HUES48 (cell line): Measurements from ENCODE around the gene SLC37A2.
"Not testable (repeated sequence)": the region's sequence is repeated elsewhere in the genome, so short reads cannot be mapped to it uniquely, and the experiment has no call there.

Experiments used
- H3K27ac ChIP-seq: one replicate; pipeline ENCODE4 v1.7.0; 2013; ENCODE audit warnings: low read depth, low read length, inconsistent platforms
- H3K27me3 ChIP-seq: 2 replicates; pipeline ENCODE4 v1.6.1; 2013; ENCODE audit warnings: mild to moderate bottlenecking, low read length; ENCODE audit not compliant: control insufficient read depth, insufficient read depth
- H3K36me3 ChIP-seq: 2 replicates; pipeline ENCODE4 v1.6.1; 2013; ENCODE audit warnings: low read length; ENCODE audit not compliant: control insufficient read depth, insufficient read depth
- H3K4me1 ChIP-seq: 2 replicates; pipeline ENCODE4 v1.6.1; 2013; ENCODE audit warnings: mild to moderate bottlenecking, low read length; ENCODE audit not compliant: control insufficient read depth, insufficient read depth
- H3K4me3 ChIP-seq: 2 replicates; pipeline ENCODE4 v1.5.1; 2013; ENCODE audit warnings: mild to moderate bottlenecking, low read depth, low read length
- H3K9ac ChIP-seq: 2 replicates; pipeline ENCODE4 v1.6.1; 2013; ENCODE audit warnings: mild to moderate bottlenecking, low read depth, low read length, moderate library complexity
- H3K9me3 ChIP-seq: 2 replicates; pipeline ENCODE4 v1.6.1; 2013; ENCODE audit warnings: low read length; ENCODE audit not compliant: control insufficient read depth, insufficient read depth

SLC37A2 gene

DNA sequence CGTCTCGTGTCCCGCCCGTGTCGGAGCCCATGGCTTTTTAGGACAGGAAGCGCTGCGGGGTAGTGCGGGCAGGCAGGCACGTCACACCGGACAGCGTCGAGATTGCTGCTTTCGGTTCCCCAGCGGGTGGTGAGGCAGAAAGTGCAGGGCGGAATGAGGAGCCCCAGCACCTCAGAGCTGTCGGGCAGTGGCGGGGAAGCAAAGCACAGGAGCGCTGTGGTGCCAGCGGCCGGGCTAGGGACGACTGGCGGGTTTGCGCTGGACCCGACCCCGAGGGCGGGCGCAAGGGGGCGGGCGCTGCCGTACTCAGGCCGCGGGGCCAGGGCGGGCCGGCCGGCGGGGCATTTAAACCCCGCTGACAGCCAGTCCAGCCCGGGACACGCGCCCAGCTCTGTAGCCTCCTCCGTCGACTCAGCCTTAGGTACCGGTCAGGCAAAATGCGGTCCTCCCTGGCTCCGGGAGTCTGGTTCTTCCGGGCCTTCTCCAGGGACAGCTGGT lies at the start of gene SLC37A2:
TSS of gene SLC37A2 (plus strand) at position 375 of the 498 bp plus-strand sequence. CDS start at position 438, 63 bp downstream.
- Histone ChIP-seq H3K27ac (no peak within 1 kb of the TSS), H3K9ac (no peak within 1 kb of the TSS), H3K27me3 (peaks cover 58% of the 10 kb centered on the region)

DNA sequence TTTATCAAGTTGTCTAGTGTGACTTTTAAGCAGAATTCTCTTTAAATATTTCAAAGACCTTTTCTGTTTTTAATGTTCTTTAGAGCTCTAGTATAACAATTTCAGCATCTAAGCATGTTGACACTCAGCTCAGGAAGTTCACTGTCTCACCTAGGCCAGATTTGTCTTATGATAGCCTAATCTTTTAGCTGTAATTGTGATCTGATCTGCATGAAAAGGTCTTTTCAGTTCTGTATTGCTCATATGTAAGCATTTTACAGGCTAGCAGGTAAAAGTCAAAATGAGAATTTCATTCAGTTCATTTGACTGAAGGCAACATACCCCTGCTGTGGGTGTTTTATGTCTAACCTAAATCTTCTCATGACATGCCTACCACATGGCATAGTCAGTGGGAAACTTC lies 46.7 kb upstream of the SLC37A2 start:
- Histone ChIP-seq H3K4me1 (no peaks in the 10 kb centered on the region), H3K9me3 (no peaks in the 10 kb centered on the region), H3K27ac (no peak overlapping the region), H3K36me3 (no peaks in the 10 kb centered on the region), H3K4me3 (no peak overlapping the region), H3K9ac (no peak overlapping the region), H3K27me3 (no peaks in the 10 kb centered on the region)

More for the DNA sequence above, at the start of gene SLC37A2:
- H3K4me1 ChIP-seq = 0 out of 2 replicates have a peak, but pooled peaks cover 2% of the 10 kb centered on the region
- H3K4me3 ChIP-seq = peak within 1 kb of the TSS; percentile 84
- H3K9me3 ChIP-seq = no peaks in the 10 kb centered on the region
- no peaks in the 10 kb centered on the region for H3K36me3 ChIP-seq

DNA sequence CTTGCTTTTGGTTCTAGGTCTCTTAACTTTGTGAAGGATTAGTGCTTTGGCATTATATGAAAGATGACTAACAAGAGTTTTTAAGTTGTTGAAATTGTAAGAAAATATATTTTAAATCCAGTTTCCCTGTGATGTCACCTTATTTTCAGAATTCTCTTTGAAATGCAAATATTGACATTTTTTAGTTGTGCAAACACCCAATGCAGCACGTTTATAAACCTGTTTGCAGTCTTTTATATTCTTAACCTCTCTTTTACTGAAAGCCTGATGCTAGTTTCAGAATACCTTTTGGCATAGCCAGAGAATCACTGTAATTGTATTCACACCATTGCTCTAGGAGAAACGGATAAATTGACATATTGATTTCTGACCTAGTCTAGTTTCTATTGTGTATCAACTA lies 42.8 kb upstream of the SLC37A2 start:
- H3K27ac ChIP-seq = no peak overlapping the region
- no peaks in the 10 kb centered on the region for H3K27me3 ChIP-seq
- no peaks in the 10 kb centered on the region for H3K4me1 ChIP-seq
- H3K36me3 ChIP-seq = no peaks in the 10 kb centered on the region
- H3K4me3 ChIP-seq = no peak overlapping the region
- no peak overlapping the region for H3K9ac ChIP-seq
- no peaks in the 10 kb centered on the region for H3K9me3 ChIP-seq

DNA sequence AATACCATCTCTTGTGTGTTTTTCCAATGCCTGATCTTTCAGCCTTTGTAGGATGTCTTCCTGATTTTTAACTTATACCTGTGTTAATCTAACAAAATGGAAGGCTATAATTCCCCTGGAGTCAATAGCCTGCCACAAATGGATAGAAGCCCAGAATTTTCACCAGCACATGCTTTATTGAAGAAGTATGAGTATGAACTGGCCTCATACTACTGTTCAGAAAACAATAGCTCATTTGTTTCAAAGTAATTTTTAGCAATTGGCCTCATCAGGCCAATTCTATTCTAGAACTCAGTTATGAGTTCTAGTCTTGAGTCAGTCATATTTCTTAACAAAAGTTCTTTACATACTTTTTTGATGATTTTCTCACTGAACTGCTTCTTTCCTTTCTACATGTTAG lies 40.6 kb upstream of the SLC37A2 start:
- H3K9me3 ChIP-seq = no peaks in the 10 kb centered on the region
- no peaks in the 10 kb centered on the region for H3K27me3 ChIP-seq
- no peak overlapping the region for H3K9ac ChIP-seq
- H3K4me3 ChIP-seq = no peak overlapping the region
- no peaks in the 10 kb centered on the region for H3K36me3 ChIP-seq
- no peak overlapping the region for H3K27ac ChIP-seq
- no peaks in the 10 kb centered on the region for H3K4me1 ChIP-seq

DNA sequence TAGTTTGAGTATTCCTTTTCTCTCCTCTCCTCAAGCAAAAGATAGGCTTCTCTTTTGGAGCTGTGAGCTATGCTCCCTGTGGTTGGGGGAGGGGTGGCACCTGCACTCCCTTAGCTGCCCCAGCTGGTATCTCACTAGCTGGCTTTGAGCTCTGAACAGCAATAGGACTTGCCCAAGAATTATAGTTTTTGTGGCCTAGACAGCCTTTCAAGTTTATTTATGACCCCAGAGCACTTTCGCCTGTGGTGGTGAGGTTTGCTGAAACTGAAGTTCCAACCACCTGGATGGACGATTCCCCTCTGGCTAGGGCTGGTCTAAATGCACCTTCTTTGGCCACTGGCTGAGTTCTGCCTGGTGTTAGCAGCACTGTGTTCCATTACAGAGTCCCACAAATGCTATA lies 37.1 kb upstream of the SLC37A2 start:
- no peaks in the 10 kb centered on the region for H3K36me3 ChIP-seq
- H3K27ac ChIP-seq = no peak overlapping the region
- no peaks in the 10 kb centered on the region for H3K27me3 ChIP-seq
- no peaks in the 10 kb centered on the region for H3K9me3 ChIP-seq
- no peak overlapping the region for H3K9ac ChIP-seq
- no peaks in the 10 kb centered on the region for H3K4me1 ChIP-seq
- no peak overlapping the region for H3K4me3 ChIP-seq

DNA sequence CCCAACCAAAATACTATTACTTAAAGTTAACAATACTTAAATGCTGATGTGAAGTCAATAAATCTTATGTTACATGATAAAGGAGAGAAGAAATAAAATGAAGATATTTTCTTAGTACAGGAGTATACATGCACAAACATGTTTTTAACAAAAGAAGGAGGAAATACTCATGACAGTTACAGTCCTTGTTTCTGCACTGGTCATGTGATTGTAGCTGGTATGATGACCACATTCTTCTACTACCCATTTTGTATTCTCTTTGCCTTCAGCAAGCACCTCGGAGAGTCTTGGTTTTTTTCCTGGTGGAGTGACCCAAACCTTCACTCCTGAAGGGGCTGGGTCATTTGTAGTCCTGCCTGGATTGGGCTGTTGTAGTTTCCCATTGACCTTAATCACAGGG lies 33.7 kb upstream of the SLC37A2 start:
- not testable (repeated sequence) for H3K9ac ChIP-seq, H3K27me3 ChIP-seq, H3K4me3 ChIP-seq, H3K36me3 ChIP-seq, H3K4me1 ChIP-seq, H3K9me3 ChIP-seq, H3K27ac ChIP-seq

DNA sequence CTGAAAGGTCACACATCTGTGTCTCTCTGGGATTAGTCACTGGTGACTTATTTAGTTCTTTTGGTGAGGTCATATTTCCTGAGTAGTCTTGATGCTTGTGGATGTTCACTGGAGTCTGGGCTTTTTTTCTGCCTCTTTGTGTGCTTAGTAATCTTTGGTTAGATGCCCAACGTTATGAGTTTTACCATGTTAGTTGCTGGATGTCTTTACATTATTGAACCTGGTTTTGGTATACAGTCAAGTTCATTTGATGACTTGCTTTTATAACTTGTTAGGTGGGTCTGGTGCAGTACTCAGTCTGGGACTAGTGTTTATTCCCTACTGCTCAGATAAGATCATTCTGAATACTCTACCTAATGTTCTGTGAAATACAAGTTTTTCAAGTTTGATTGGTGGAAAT lies 26.2 kb upstream of the SLC37A2 start:
- no peaks in the 10 kb centered on the region for H3K9me3 ChIP-seq
- no peak overlapping the region for H3K9ac ChIP-seq
- H3K36me3 ChIP-seq = no peaks in the 10 kb centered on the region
- no peaks in the 10 kb centered on the region for H3K27me3 ChIP-seq
- no peak overlapping the region for H3K27ac ChIP-seq
- H3K4me1 ChIP-seq = no peaks in the 10 kb centered on the region
- H3K4me3 ChIP-seq = no peak overlapping the region

DNA sequence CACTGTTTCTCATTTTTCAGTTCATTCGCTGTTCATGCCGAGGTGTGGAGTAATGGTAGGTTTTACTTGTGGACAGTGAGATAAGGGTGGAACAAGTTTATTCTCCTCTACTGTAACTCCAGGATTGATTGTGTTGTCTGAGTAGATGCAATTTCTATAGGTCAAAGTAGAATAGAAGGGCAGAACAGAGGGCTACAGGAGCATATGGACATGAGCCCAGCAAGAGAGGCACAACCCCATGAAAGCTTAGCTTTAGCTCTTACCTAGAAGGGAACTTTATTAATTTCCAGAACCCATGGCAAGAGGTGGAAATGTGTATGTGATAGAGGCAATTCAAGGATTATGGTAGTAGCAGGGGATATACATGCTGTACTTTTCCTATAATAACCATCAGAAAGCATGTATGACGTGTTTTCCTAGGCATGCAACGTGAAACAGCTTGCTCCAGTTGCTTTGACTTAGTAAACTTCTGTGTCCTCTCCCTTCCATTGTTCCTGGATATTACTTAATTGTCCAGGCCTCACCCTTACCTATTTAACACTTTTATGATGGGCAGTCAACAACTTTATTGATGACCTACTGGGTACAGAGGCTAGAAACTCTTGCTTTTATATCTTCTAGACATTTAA lies 13.8 kb upstream of the SLC37A2 start:
- no peak overlapping the region for H3K4me3 ChIP-seq
- no peak overlapping the region for H3K9ac ChIP-seq
- no peaks in the 10 kb centered on the region for H3K36me3 ChIP-seq
- no peak overlapping the region for H3K27ac ChIP-seq
- H3K9me3 ChIP-seq = no peaks in the 10 kb centered on the region
- no peaks in the 10 kb centered on the region for H3K4me1 ChIP-seq
- H3K27me3 ChIP-seq = no peaks in the 10 kb centered on the region

DNA sequence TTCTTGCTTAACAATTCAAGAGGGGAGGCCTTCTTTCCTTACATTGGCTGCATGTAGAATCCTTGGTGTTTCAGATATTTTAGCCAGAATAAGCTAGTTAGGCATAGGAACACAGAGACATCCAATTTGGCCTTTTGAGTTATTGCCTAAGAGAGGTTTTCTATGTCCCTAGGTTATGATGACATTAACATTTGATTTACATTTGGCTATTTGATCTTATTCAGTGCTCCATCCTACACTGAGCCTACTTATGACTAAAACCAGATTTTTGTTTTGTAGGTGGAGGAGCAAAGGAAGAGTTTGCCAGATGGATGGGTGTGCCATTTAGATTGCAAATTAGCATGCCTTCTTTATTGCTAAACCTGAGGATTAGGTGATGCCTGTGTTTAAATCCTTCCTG lies 11.1 kb upstream of the SLC37A2 start:
- no peak overlapping the region for H3K9ac ChIP-seq
- H3K4me3 ChIP-seq = no peak overlapping the region
- no peaks in the 10 kb centered on the region for H3K9me3 ChIP-seq
- no peak overlapping the region for H3K27ac ChIP-seq
- no peaks in the 10 kb centered on the region for H3K4me1 ChIP-seq
- H3K27me3 ChIP-seq = no peaks in the 10 kb centered on the region
- no peaks in the 10 kb centered on the region for H3K36me3 ChIP-seq

DNA sequence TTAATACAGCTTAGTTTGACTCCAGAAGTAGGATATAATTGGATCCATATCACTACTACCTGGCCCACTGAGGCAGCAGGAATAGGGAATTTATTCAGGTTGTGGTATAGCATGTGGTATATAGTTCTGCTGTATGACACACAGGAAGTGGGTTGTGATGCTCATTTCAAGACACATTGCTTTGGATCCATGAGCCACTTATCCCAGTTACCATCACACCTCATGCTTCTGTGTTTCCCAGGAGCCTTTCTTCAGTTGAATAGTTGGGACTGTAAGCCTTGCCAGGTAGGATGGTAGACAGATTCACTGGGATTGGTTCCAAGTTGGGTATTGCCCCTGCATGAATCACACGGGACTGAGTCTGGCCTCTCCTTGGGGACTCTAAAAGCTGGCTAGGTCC lies 9.9 kb upstream of the SLC37A2 start:
- no peaks in the 10 kb centered on the region for H3K9me3 ChIP-seq
- no peak overlapping the region for H3K27ac ChIP-seq
- H3K9ac ChIP-seq = no peak overlapping the region
- H3K4me3 ChIP-seq = no peak overlapping the region
- no peaks in the 10 kb centered on the region for H3K36me3 ChIP-seq
- H3K4me1 ChIP-seq = no peaks in the 10 kb centered on the region
- H3K27me3 ChIP-seq = no peaks in the 10 kb centered on the region

DNA sequence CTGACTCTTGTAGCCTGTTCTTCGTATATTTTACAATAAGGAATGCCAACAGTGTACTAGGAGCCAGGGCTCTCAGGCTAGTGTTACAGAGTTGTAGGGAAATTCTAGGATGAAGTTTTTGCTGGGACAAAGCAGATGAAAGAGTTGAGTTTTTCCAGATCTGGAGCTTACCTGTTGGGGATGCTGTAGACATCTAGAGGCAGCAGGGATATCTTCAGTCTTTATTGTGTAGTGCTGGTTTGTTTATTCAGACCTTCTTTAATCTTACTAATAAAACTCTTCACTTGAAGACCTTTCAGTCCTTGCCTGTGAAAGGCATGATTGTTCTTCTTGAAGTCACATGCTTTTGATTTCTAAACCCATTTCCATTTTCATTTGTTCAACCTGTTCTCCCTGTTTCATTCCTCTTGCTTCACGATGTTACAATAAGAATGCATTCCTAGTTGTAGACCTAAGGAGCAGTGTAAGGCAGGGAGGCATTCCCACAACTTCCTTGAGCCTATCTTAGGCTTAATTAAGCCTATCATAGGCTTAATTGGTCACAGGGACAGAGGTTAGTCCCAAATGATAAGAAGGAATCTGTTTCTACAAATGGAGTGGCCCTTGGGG lies 7.9 kb upstream of the SLC37A2 start:
- no peaks in the 10 kb centered on the region for H3K36me3 ChIP-seq
- H3K4me1 ChIP-seq = no peaks in the 10 kb centered on the region
- peaks cover 1% of the 10 kb centered on the region; the same call in 1 of the 2 replicates for H3K27me3 ChIP-seq
- H3K9me3 ChIP-seq = no peaks in the 10 kb centered on the region
- no peak overlapping the region for H3K4me3 ChIP-seq
- H3K27ac ChIP-seq = no peak overlapping the region
- no peak overlapping the region for H3K9ac ChIP-seq
